Pulmonary artery endothelial cell (primary cell): ENCODE data around the gene FOXO6. TPM values are rescaled to one million over a fixed set of nuclear protein-coding genes. Genes with fewer than 3 reads are reported as not detected.
"Not testable (repeated sequence)": the region's sequence is repeated elsewhere in the genome, so short reads cannot be mapped to it uniquely, and the experiment has no call there.

Source experiments
- DNase-seq: peaks from one replicate; pipeline ENCODE4 v3.0.0-alpha.2; 2011; ENCODE audit warnings: low read depth, low spot score
- total RNA-seq: library from RNA; depleted of rRNA; stranded (reverse); fragments of >200 nt; gene quantifications from 2 replicates; pipeline ENCODE4 v1.2.3, GENCODE V29; 2014

FOXO6 gene
- total RNA-seq, 1 donor from 2014 or later: 0.53 TPM

DNA sequence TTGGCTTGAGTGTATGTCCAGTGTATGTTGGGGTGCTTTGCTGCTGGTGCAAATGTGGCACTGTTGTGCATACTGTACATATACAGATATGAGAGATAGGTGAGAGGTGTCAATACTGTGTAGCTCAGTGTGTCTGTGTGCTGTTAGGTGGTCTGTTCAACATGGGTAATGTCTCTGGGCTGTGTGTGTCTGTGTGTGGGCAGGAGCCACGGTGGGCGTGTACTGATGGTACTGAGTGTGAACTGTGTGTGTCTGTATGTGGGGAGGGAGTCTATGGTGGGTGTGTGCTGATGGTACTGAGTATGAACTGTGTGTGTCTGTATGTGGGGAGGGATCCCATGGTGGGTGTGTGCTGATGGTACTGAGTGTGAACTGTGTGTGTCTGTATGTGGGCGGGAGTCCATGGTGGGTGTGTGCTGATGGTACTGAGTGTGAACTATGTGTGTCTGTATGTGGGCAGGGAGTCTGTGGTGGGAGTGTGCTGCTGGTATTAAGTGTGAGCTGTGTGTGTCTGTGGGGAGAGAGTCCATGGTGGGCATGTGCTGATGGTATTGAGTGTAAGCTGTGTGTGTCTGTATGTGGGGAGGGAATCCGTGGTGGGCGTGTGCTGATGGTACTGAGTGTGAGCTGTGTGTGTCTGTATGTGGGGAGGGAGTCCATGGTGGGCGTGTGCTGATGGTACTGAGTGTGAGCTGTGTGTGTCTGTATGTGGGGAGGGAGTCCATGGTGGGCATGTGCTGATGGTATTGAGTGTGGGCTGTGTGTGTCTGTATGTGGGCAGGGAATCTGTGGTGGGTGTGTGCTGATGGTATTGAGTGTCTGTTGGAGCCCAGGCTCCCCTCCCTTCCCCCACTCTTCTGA, 32.2 kb upstream of the FOXO6 start:
- DNase-seq: no peak

DNA sequence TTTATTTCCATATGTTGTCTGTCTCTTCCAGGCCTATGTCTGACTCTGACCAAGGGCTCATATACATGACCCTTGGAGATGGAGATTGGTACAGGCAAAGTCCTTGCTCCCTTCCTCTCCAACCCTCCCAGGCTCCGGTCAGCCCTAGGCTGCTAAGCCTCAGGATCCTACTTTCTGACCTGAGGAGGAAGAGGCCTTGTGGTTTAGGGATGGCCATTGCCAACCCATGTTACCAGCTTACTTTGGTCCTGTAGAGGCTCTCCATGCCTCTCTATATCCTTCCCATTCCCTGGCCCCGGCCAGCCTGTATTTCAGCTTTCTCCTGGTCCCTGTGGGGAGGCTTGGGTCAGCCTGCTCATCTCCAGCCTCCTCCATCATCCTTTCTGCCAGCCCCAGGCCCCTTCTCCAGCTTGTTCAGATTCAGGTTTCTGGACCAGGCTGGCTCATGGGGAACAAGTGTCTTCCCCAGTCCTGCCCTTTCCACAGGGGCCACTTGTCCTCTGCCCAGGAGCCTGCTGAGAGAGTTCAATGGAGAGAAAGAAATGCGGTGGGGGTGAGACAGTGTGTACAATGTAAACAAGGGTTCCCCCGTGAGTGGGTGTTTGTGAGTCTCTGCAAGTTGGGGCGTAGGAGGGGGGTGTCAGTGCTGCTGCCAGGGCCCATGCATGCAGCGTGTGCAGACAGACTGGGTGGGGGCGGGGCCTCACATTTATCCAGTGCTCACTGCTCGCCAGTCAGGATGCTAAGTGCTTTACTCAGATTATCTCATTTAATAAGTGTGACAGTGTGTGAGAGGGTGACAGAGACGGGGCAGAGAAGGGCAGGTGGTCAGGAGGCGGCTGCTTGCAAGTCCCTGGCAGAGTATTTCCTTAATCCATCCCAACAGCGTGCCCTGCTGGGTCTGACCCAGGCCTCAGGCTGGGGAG, 31.3 kb upstream of the FOXO6 start:
- DNase-seq: no peak

DNA sequence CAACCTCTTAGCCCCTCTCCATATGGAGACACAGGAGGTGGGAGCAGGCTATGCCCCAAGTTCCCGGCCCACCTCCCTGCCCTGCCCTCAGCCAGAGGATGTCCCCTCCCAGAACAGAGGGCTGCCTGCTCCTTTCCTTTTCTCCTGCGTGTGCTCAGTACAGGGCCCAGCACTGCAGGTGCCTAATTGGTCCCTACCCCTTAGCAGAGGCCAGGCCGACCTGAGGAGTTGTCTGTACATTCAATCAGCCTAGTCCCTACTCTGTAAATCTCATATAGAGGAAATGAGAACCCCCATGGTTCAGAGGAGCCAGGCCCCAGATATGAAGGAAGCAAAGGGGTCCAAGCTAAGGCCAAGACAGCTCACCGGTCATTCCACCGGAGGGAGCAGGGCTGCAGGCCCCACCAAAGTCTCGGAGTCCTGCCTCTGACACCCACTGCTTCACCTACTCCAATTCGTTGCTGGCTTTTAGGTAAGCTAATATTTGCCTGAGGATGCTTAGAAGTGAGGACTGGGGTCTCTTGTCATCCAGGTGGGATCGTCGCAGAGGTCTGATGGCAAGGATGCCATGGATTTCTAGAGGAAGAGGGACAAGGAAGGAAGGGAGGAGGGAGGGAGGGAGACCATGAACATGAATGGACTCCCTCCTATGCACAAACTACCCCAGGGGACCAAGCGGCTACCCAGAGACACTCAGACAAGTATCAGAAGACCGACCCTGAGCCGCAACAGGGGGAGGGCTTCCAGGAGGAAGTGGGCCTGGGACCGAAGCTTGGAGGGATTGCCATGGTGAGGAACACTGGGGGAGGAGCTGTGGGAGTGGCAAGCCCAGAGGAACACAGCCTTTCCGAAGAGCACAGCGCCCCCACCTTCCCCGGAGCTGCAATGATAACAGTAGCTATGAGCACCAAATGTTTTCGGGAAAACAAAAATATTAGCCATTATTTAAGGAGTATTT, 30.4 kb upstream of the FOXO6 start:
- no peak for DNase-seq

DNA sequence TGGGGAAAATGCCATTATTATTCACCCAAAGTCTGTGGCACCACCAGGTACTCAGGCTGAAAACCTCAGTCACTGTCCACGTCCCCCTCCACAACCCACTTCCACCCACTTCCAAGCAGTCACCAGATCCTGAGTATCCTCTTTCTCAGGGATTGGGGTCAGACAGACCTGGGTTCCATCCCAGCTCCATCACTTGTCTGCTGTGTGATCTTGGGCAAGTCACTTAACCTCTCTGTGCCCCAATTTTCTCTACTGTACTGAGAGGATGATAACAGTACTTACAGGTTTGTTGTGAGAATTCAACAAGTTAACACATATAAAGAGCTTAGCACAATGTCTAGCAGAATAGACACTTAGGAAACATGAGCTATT, 29.7 kb upstream of the FOXO6 start:
- DNase-seq: no peak

GRCh38 chr1:41332161-41332560, 29.1 kb upstream of the FOXO6 start:
- DNase-seq: not testable (repeated sequence)

DNA sequence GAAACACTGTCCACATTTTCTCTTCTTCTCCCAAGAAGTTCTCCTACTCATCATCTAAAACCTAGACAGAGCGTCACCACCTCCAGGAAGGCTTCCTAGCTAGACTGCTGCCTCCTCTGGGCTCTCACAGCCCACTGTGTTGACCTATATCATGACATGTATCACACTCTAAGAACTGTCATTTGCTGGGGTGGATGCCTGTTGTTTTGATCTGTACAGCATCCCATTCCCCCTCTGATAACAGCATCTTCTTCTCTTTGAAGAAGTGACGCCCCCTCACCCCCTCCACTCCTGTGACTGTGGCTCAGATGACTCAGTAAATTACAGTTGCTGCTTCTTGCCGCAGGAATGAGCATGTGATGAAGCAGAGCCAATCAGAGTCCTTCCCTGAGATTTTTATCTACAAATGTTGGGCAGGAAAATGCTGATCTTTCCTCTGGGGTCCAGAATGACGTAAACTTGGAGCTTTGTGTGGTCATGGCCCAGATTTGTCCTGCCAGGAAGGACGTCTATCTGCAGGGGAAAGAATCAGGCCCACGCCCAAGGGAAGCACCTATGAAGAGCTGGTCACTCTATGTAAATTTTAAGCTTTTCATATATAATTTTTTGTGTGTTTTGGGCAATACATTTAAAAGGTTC, 28.0 kb upstream of the FOXO6 start:
- no peak for DNase-seq

GRCh38 chr1:41338820-41339219, 22.4 kb upstream of the FOXO6 start:
- no peak for DNase-seq

DNA sequence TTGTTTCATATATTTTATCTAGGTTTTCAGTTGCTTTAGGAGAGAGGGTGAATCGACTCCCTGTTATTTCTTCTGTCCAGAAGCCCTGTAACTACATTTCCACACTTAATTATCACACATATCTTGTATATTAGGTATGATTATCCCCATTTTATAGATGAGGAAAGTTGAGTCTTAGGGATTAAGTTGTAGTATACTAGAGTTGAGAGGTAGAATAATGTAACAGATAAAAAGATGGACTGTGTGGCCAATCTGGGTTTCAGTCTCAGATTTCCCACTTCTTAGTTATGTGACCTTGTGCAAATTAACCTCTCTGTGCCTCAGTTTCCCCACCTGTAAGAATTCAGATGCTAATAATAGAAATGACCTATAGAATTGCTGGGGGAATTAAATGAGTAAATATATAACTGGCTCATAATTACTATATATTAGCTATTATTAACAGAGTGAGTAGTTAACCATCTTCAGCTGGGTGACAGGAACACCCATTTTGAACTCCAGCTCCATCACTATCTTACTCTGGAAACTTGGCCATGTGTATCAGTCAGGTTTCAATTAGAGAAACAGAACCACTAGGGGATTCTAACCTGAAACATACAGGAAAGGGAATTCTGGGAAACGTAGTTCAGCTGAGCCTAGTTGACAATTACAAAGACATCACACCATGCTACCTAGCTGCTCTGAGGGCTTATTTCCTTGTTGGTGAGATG, 20.4 kb upstream of the FOXO6 start:
- DNase-seq: no peak

GRCh38 chr1:41341365-41341683, 19.9 kb upstream of the FOXO6 start:
- DNase-seq: no peak

DNA sequence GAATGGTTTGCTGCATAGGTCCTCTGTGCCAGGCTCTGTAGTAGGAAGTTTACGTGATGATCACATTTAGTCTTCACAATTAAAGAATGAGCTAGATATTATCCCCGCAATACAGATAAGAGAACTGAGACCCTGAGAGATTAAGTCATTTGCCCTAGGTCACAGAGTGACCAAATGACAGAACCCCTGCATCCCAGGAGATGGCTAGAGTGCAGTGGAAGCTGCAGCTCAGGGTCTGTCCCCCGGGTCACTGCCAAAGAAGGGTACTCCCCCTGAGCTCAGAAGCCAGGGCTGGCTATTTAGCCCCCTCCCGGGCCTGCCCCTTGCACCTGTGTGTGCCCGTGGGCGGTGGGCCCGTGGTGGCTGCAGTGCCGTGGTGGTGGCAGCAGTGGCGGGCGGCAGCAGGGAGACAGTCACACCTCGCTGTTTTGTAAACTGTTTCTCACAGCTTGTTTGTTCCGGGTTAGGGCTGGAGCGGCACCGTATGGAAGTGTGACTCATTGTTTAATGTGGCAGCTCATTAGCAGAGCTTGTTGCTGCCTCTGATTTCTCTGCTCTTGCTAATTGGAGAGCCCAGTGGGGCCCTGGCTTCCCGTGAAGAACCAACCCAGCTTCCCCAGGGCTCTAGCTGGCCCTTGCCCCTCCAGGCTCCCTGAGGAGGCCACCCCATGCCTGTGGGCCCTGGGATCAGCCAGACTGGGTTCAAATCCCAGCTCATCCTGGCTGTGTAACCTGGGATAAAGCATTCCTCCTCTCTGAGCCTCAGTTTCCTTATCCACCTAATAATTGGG, 19.3 kb upstream of the FOXO6 start:
- peak; percentile 30 for DNase-seq

DNA sequence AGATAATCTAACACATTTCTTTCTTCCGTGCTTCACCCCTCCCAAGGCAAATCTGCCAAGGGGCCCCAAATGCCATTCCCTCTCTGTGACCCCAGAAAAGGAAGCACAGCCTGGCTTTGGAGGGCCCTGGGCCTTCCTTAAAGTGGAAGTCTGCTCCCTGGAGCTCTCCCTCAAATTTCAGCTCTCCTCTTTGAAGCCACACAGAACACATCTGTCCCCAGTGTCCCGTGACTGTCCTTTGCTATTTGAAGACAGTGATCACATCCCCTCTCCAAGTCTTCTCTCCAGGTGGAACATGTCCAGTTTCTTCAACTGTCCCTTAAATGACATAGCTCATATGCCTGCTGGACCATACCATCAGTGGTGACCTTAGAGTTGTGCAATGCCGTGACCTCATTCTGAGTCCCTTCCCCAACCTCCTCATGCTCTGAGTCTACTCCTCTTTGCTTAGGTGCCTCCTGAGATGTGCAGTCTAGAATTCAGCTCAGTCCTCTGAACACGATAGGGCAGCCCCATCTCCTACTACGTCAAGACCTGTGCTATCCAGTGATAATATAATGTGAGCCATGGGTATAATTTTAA, 18.4 kb upstream of the FOXO6 start:
- DNase-seq: no peak

DNA sequence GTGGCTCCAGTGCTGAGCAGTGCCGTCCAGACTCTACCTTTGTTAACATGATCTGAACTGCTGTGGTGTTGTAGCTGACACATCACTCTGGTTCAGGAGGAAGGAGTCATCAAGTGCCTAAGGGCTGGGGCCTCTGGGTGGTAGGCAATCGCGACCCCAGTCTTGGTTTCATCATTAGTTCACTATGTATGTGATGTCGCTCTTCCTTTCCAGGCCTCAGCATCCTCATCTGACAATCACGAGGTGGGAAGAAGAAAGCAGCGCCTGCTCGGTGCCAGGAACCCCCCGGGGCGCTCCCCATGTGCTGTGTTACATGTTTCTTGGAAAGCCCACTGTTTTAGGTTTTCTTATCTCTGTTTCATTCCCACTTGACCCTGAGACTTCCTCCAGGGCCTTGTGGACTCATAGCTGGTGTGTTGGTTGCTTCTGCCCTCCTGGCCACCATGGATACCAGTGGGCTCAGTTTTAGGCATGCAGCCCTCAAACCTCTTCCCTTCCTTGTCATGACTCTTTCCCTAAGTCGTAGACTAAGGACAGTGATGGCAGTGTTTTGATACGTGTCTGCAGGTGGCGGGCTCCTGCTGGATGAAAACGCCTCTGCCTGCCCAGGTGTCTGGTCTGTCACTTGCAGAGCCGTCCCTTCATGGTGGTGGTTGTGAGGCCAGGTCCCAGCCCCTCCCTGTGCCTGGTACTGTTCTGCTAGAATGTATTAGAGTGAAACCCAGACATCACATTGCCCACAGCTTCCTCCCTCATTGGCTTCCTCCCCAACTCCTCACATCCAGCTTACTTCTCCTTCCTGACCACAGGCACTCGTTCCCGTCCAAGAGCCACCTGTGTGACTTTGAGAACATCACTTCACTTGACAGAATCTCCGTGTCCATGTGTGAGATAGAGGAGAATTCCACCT, 17.2 kb upstream of the FOXO6 start:
- DNase-seq: no peak

- DNase-seq: no peak
Observed at GRCh38 chr1:41344708-41345159, 16.5 kb upstream of the FOXO6 start.

- DNase-seq: no peak
Observed at GRCh38 chr1:41345434-41346075, 15.7 kb upstream of the FOXO6 start.

GRCh38 chr1:41347276-41347675, 14.0 kb upstream of the FOXO6 start:
- DNase-seq: no peak

GRCh38 chr1:41348394-41348793, 12.8 kb upstream of the FOXO6 start:
- DNase-seq: no peak

- no peak for DNase-seq
Observed at GRCh38 chr1:41349361-41350054, 11.7 kb upstream of the FOXO6 start.
